Left kidney (tissue), 2 donors: ENCODE data around the gene HS3ST4. TPM values are rescaled to one million over a fixed set of nuclear protein-coding genes. Genes with fewer than 3 reads are reported as not detected.

ENCODE experiments used
- DNase-seq: peaks from one replicate; pipeline ENCODE4 v3.0.0-alpha.2; 2013
- polyA plus RNA-seq: library from polyadenylated mRNA; unstranded; fragments of 120-200 nt; gene quantifications from one replicate; pipeline ENCODE4 v1.2.1, GENCODE V29; 2013; ENCODE audit not compliant: insufficient read length

The HS3ST4 gene
- polyA plus RNA-seq, 1 donor: 0.88 TPM

DNA sequence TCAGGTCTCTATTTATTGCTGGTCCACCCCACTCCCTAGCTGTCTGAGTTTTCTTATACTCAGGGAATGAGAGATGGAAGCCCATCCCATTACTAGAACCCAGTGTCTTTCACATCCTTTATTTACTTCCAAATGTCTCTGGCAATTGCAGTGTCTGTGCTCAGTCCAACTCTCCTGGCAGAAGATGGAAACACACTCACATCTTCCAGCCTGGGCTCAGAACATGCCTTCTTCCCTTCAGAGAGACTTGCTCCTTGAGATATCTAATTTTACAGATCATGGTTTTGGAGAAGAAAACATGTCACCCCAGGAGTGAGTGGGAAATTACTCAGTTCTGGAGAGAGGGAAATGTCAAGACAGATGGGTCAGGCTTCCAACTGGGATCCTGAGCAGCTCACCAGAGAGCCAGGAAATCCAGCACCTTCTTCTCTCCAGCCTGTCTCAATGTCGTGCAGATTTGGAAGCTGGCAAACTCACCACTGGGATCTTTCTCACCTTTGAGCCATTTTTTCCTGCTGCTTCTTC lies 494.4 kb downstream of the HS3ST4 start:
- DNase-seq: no peak
